HG03442 (cell line): Measurements from ENCODE around the gene SHFL.

ENCODE experiments used
- ATAC-seq: cut with Tn5 transposase; IDR thresholded peaks from one replicate; pipeline ENCODE4 v1.9.1; 2021; ENCODE audit warnings: mild to moderate bottlenecking, moderate library complexity; ENCODE audit not compliant: unreplicated experiment

SHFL gene

GRCh38 chr19:10087296-10088061 lies 1.4 kb downstream of the SHFL start:
- no peak for ATAC-seq

DNA sequence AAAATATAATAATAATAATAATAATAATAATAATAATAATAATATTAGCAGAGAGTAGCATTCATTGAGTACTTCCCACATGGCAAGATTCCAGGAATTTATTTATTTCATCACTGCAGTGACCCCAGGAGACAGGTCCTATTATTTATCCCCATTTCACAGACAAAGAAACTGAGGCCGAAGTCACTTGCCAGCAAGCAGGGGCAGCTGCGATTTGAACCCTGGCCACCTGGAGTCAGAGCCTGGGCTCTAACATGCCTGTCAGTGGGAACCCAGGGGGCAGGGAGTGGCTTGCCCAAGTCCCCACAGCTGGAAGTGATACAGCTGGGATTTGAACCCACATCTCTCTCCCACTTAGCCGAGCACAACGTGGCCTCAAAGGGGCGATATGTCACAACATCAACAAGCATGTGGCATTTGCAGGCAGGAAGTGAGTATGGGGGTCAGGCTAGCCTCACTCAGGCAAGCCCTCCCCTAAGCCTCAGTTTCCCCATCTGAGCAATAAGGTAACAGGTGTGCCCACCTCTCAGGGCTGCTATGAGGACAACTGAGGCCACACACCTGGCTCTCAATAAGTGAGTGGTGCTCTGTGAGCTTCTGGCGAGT lies 2.9 kb downstream of the SHFL start:
- ATAC-seq, result no peak

GRCh38 chr19:10089801-10090375 lies 3.8 kb downstream of the SHFL start:
- ATAC-seq, result no peak

- no peak for ATAC-seq
Observed at GRCh38 chr19:10091370-10091687, 5.2 kb downstream of the SHFL start.

DNA sequence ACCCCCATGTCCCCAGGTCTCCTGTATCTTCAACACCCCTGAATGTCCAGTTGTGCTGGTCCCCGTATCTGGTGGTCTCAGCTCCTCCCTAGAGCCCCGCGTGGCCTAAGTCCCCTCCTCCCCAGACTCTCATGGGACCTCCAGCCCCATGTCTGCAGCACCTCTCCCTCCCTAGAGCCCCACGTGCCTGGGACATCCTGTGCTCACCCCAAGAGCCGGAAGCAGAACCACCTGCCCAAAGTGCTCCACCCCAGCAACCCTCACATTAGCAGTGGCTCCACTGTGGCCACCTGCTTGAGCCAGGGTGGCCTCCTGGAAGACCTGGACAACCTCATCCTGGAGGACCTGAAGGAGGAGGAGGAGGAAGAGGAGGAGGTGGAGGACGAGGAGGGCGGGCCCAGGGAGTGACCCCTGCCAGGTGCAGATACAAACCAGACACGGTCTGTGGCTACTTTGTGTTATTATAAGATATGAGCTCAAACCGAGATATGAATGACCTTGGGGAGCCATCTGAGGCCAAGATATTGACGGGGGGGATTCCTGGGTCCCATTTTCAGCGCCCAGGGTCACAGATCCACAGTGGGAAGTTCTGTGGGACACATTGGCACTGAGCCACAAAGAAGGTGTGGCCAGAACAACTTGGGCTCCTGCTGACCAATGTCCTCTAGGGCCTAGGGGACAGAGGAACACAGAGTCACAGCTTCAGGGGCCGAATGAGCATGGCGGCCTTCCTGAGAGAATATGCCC lies 6.0 kb downstream of the SHFL start:
- ATAC-seq, result no peak

GRCh38 chr19:10092648-10093294 lies 6.7 kb downstream of the SHFL start:
- ATAC-seq, result no peak

DNA sequence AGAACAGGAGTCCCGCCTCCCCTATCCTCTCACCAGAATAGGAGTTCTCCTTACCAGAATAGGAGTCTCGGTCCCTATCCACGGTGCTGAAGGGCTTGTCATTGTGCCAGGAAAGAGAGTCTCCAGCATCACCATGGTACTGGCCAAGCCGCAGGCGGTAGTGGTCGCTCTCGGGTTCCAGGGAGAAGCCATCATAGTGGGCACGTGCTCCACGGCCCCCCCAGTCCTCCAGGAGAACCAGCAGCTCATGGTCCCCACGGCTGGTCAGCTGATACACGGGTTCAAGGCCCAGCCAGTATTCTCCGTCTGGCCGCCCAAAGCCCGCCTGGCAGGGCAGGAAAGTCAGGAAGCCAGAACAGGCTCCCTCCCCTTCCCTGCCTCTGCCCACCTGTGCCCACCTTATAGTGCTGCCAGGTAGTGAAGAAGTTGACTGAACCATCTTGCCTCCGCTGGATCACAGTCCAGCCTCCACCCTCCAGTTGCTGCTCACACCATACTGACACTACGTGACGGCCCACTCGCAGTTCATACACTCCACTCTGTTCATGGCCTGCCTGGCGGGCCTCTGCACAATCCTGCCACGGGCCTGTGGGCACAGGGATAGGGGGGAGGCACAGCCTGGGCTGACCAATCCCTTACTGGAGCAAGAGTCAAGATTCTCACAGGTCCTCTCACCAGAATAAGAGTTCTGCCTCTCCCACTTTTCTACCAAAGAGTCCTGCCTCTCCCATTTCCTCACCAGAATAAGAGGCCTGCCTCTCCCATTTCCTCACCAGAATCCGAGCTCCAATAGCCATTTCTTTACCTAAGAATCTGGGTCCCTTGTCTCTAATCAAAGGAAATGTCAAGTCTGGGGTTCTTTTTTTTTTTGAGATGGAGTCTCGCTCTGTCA lies 7.4 kb downstream of the SHFL start:
- no peak for ATAC-seq

DNA sequence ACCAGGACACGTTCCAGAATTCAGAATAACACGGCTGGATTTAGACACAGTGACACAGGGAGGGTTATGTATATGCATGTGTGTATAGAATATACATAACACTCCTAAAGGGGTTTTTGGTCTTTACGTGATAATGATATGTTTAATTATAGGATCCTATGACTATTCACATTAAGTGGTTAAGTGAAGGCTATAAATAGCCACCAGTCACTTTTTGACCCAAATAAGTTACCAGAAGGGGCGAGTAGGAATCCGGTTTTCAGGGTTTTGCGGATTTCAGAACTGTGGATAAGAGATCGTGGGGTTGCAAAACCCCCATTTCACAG lies 9.5 kb downstream of the SHFL start:
- no peak for ATAC-seq

- ATAC-seq, result peak; percentile 73
Observed at GRCh38 chr19:10095948-10096614, 10.0 kb downstream of the SHFL start.

DNA sequence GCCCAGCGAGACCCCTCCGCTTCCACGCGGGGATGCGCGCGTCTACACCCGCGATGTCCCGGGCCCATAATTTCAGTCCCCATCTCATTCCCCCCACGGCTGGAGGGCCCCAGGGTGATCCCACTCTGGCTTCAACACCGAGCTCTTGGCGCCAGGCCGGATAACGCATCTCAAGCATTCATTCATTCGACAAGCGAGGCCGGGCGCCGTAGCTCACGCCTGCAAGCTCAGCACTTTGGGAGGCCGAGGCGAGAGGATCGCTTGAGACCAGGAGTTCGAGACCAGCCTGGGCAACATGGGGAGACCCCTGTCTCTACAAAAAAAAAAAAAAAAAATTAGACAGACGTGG lies 10.5 kb downstream of the SHFL start:
- ATAC-seq, result no peak

- no peak for ATAC-seq
Observed at GRCh38 chr19:10100163-10100785, 14.2 kb downstream of the SHFL start.

DNA sequence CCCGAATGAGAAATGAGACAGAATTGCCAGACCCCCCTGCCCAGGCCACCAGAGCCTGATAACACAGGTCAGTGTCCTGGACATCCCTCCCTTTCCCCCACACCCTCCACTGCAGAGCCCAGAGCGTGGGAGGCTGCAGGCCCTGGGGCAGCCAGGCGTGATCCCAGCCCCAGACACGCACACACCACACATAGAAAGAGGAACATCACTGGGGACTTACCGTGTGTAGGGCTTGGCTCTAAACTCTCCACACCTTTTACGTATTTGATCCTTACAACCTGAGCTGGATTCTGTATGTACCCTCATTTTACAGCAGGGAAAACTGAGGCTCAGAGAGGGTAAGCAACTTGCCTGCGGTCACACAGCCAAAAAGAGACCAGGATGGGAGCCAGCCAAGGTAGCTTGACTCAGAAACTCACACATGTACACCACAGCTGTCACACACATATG lies 16.7 kb downstream of the SHFL start:
- peak; percentile 31 for ATAC-seq

- ATAC-seq, result no peak
Observed at GRCh38 chr19:10104130-10104513, 18.0 kb downstream of the SHFL start.

DNA sequence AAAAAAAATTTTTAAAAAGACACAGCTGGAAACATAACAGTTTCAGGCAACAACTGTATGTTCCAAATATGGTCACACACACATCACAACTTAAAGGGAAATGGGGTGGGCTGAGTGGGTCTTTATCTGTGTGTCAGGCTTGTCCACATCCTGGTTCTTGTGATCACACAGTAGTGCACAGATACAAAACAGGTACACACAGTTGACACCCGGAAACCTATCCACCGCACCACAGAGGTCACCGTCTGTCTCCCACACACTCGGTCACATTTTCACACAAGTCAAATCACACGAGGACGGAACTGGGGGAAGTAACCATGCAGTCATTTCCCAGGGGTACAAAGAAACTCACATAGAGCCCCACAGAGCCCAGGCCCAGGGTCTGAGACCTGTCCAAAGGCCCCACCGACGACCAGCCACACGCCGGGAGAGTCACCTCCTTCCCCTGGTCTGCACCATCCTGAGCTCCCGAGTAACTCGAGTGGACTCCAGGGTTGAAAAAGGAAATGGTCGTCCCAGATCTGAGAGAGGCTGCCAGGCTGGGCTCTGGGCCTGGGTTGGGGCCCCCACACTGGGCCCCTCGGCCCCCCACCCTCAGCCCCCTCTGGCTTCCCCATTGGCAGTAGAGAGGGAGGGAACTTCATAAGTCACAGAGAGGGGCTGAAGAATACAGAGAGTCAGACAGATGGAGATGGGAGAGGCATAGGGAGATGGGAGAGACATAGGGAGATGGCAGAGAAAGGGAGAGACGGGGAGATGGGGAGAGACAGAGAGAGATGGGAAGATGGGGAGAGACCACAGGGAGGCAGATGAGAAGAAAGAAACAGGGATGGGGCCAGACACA lies 18.8 kb downstream of the SHFL start:
- peak; percentile 34 for ATAC-seq

DNA sequence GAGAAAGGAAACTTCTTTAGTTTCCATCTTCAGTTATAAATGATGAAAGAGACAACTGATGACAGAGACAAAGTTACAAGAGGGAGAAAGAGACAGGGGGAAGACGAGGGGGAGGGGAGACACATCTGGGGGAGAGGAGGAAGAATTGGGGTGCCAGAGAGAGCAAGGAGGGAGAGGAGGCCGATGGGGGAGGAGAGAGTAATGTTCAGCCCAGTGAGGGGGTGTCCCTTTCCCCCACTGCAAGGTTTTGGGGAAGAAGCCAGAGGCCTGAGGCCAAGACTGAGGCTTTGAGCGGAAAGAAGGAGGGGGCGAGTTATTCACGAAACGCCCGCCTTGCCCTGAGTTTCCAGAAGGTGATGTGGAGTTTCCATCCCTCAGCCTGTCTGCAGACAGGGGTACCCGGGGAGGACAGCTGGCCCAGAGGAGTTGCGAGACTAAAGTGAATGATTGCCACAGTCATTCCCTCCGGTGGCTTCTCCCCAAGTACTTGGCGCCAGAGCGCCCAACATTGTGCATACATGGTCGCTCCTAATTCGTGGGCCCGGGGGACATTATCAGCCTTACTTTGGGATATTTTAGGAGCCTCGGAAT lies 19.5 kb downstream of the SHFL start:
- ATAC-seq, result no peak

GRCh38 chr19:10106100-10106936 lies 20.2 kb downstream of the SHFL start, which contains the start of gene PPAN:
TSS of gene PPAN (plus strand) at chr19:10106362. CDS start at chr19:10106395, 33 bp downstream.
- peak; percentile 45 for ATAC-seq

- ATAC-seq, result no peak
Observed at GRCh38 chr19:10107254-10107653, 21.1 kb downstream of the SHFL start.
